DND-41 (cell line): ENCODE measurements around the gene COL4A2.

Experiments used
- ATAC-seq: fragments of 200-7000 bp; cut with Tn5 transposase; 3 replicates; pipeline ENCODE4 v1.9.1; 2021; ENCODE audit warnings: low read depth; ENCODE audit not compliant: insufficient read depth
- DNase-seq: peaks from one replicate; pipeline ENCODE4 v3.0.0-alpha.2; 2020
- H2AFZ ChIP-seq: 2 replicates; pipeline ENCODE4 v1.6.0; 2012; ENCODE audit warnings: low read depth, low read length
- H3K27ac ChIP-seq: 2 replicates; pipeline ENCODE4 v1.5.1; 2012; ENCODE audit warnings: low read length, inconsistent platforms
- H3K27me3 ChIP-seq: fragments of 200-600 bp; sonication (generic); 2 replicates; pipeline ENCODE4 v1.6.0; 2012; ENCODE audit warnings: low read length, mild to moderate bottlenecking, inconsistent platforms; ENCODE audit not compliant: insufficient read depth, poor library complexity
- H3K36me3 ChIP-seq: 2 replicates; pipeline ENCODE4 v1.5.1; 2012; ENCODE audit warnings: low read length, inconsistent platforms; ENCODE audit not compliant: insufficient read depth
- H3K4me1 ChIP-seq: 2 replicates; pipeline ENCODE4 v1.5.1; 2012; ENCODE audit warnings: mild to moderate bottlenecking, low read length; ENCODE audit not compliant: insufficient read depth
- H3K4me2 ChIP-seq: 2 replicates; pipeline ENCODE4 v1.6.0; 2012; ENCODE audit warnings: mild to moderate bottlenecking, moderate library complexity, low read length, inconsistent platforms; ENCODE audit not compliant: insufficient read depth
- H3K4me3 ChIP-seq, 2 experiments: fragments of 200-600 bp in 1 of 2; shearing (Covaris generic) in 1 of 2; 2 replicates each; pipeline ENCODE4 v1.5.1; 2012 to 2016; ENCODE audit warnings: inconsistent platforms in 2 of 2, low read length in 2 of 2, mild to moderate bottlenecking in 2 of 2, low read depth in 1 of 2, moderate library complexity in 1 of 2
- H3K79me2 ChIP-seq: 2 replicates; pipeline ENCODE4 v1.6.0; 2012; ENCODE audit warnings: low read length, inconsistent platforms; ENCODE audit not compliant: insufficient read depth
- H3K9ac ChIP-seq: 2 replicates; pipeline ENCODE4 v1.6.0; 2012; ENCODE audit warnings: low read depth, mild to moderate bottlenecking, inconsistent platforms, low read length, moderate library complexity
- H3K9me3 ChIP-seq: 2 replicates; pipeline ENCODE4 v1.5.1; 2012; ENCODE audit warnings: low read length, moderate library complexity, mild to moderate bottlenecking, inconsistent platforms; ENCODE audit not compliant: insufficient read depth, severe bottlenecking
- H4K20me1 ChIP-seq: 2 replicates; pipeline ENCODE4 v1.6.0; 2012; ENCODE audit warnings: low read length; ENCODE audit not compliant: insufficient read depth
- EZH2 ChIP-seq: IDR thresholded peaks from 3 replicates; pipeline ENCODE4 v1.6.1; 2012; ENCODE audit warnings: borderline replicate concordance, low read depth, mild to moderate bottlenecking, moderate library complexity, low read length, inconsistent platforms; ENCODE audit not compliant: severe bottlenecking
- TF ChIP-seq, protein P1 (sequence below): IDR thresholded peaks from 2 replicates; pipeline ENCODE4 v1.5.1; 2012; ENCODE audit warnings: borderline replicate concordance, low read length, moderate library complexity, mild to moderate bottlenecking; ENCODE audit not compliant: poor library complexity, severe bottlenecking; ENCODE audit errors: extremely low read depth

The COL4A2 gene

GRCh38 chr13:110339263-110339662 lies 32.2 kb downstream of the COL4A2 start:
- Histone ChIP-seq H3K27ac (no peak overlapping the region), H3K4me2 (no peak overlapping the region), H4K20me1 (peaks cover 2% of the 10 kb centered on the region; the same call in 1 of the 2 replicates), H3K4me3 (no peak overlapping the region), H3K9me3 (no peaks in the 10 kb centered on the region), H2AFZ (no peak overlapping the region), H3K4me1 (no peaks in the 10 kb centered on the region), H3K9ac (no peak overlapping the region), H3K79me2 (no peaks in the 10 kb centered on the region), H3K27me3 (peaks cover 43% of the 10 kb centered on the region), H3K36me3 (no peaks in the 10 kb centered on the region)
- ATAC-seq, result no peak
- no peak for DNase-seq
- TF ChIP-seq EZH2, result no peak
- TF ChIP-seq, protein P1, sequence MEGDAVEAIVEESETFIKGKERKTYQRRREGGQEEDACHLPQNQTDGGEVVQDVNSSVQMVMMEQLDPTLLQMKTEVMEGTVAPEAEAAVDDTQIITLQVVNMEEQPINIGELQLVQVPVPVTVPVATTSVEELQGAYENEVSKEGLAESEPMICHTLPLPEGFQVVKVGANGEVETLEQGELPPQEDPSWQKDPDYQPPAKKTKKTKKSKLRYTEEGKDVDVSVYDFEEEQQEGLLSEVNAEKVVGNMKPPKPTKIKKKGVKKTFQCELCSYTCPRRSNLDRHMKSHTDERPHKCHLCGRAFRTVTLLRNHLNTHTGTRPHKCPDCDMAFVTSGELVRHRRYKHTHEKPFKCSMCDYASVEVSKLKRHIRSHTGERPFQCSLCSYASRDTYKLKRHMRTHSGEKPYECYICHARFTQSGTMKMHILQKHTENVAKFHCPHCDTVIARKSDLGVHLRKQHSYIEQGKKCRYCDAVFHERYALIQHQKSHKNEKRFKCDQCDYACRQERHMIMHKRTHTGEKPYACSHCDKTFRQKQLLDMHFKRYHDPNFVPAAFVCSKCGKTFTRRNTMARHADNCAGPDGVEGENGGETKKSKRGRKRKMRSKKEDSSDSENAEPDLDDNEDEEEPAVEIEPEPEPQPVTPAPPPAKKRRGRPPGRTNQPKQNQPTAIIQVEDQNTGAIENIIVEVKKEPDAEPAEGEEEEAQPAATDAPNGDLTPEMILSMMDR, result no peak

DNA sequence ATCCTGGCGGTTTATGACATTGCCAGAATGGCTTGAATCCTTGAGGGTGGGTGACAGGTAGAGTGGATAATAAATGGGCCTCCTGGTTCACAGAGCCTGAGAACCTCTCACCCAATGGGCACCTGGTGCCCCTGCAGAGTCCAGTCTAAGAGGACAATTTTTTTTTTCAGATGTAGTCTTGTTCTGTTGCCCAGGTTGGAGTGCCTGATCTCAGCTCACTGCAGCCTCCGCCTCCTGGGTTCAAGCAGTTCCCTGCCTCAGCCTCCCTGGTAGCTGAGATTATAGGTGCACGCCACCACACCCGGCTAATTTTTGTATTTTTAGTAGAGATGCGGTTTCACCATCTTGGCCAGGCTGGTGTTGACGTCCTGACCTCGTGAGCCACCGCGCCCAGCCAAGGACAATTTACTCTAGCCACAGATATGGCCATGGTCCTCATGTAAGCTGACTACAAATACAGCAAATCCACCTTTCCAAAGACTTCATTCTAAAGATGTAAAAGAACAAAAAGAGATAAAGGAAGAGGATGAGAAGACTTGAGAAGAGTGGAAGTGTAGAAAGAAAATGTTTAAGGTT lies 33.0 kb downstream of the COL4A2 start:
- Histone ChIP-seq H3K9ac (no peak overlapping the region), H3K27me3 (peaks cover 45% of the 10 kb centered on the region), H2AFZ (no peak overlapping the region), H3K36me3 (no peaks in the 10 kb centered on the region), H3K9me3 (no peaks in the 10 kb centered on the region), H3K4me1 (no peaks in the 10 kb centered on the region), H4K20me1 (peaks cover 2% of the 10 kb centered on the region; the same call in 1 of the 2 replicates), H3K79me2 (no peaks in the 10 kb centered on the region), H3K4me2 (no peak overlapping the region), H3K27ac (no peak overlapping the region), H3K4me3 (no peak overlapping the region)
- no peak for DNase-seq
- ATAC-seq, result no peak
- TF ChIP-seq, protein P1, result no peak
- no peak for TF ChIP-seq EZH2

- no peak overlapping the region for H3K4me2 ChIP-seq
- TF ChIP-seq, protein P1, result no peak
- no peak for TF ChIP-seq EZH2
- no peak overlapping the region for H3K27ac ChIP-seq
- no peaks in the 10 kb centered on the region for H3K79me2 ChIP-seq
- H3K9ac ChIP-seq, result no peak overlapping the region
- no peaks in the 10 kb centered on the region for H3K36me3 ChIP-seq
- H3K4me3 ChIP-seq, result no peak overlapping the region
- no peak overlapping the region for H2AFZ ChIP-seq
- no peaks in the 10 kb centered on the region for H3K4me1 ChIP-seq
- H3K27me3 ChIP-seq, result peaks cover 48% of the 10 kb centered on the region
- DNase-seq (no peak), ATAC-seq (no peak)
- peaks cover 2% of the 10 kb centered on the region; the same call in 1 of the 2 replicates for H4K20me1 ChIP-seq
- H3K9me3 ChIP-seq, result no peaks in the 10 kb centered on the region
These were observed 33.8 kb downstream of the COL4A2 start for GRCh38 chr13:110340812-110341444.
